Activated T-helper 1 cell treated with anti-CD3 and anti-CD28 coated beads, Interleukin-12 subunit alpha, Interleukin-12 subunit beta, Interleukin-2, Interleukin-4 antibody, amounts not matched to agents 30 ng/mL and 10 ng/mL and 1 ng/mL, durations not matched to agents 14 hours and 24 hours and 36 hours (primary cell): ENCODE measurements around the gene STIM1. TPM values are rescaled to one million over a fixed set of nuclear protein-coding genes. Genes with fewer than 3 reads are reported as not detected.

ENCODE experiments used
- DNase-seq: peaks from one replicate; pipeline ENCODE4 v3.0.0; 2021; ENCODE audit warnings: low spot score
- H3K27ac Mint-ChIP-seq: one replicate; pipeline ENCODE4 v1.8.0; 2021; ENCODE audit warnings: mild to moderate bottlenecking, mixed read lengths
- H3K27me3 Mint-ChIP-seq: one replicate; pipeline ENCODE4 v1.8.0; 2022; ENCODE audit warnings: mild to moderate bottlenecking, moderate library complexity, mixed read lengths; ENCODE audit not compliant: insufficient read depth
- H3K36me3 Mint-ChIP-seq: one replicate; pipeline ENCODE4 v1.8.0; 2021; ENCODE audit warnings: low read depth, mixed read lengths
- H3K4me1 Mint-ChIP-seq: one replicate; pipeline ENCODE4 v1.8.0; 2021; ENCODE audit warnings: low read depth, mixed read lengths
- H3K4me3 Mint-ChIP-seq: one replicate; pipeline ENCODE4 v1.8.0; 2021; ENCODE audit warnings: mild to moderate bottlenecking, moderate library complexity, mixed read lengths
- H3K9me3 Mint-ChIP-seq: one replicate; pipeline ENCODE4 v1.8.0; 2021; ENCODE audit warnings: mixed read lengths
- intact Hi-C: fragments of 100-400 bp; cut with micrococcal nuclease; formaldehyde crosslinking; loops from one replicate; pipeline ENCODE4 v1.15.1; 2024
- total RNA-seq: library from RNA; stranded (reverse); gene quantifications from 2 replicates; pipeline ENCODE4 v1.2.3, GENCODE V29; 2022

Gene STIM1
- total RNA-seq, 1 donor from 2014 or later = 68.0 TPM

- Mint-ChIP-seq H3K27me3 (no peaks in the 10 kb centered on the region), H3K4me1 (peaks cover 14% of the 10 kb centered on the region), H3K9me3 (no peaks in the 10 kb centered on the region), H3K27ac (no peak overlapping the region), H3K4me3 (no peak overlapping the region), H3K36me3 (peaks cover 11% of the 10 kb centered on the region)
- intact Hi-C loops = loop anchor here (5.0 kb wide), 1 partner anchor 87 kb away; no protein-coding TSS in a partner anchor
- DNase-seq = no peak
Observed at GRCh38 chr11:4074266-4074665, 218.8 kb downstream of the STIM1 start.

- Mint-ChIP-seq H3K9me3 (no peaks in the 10 kb centered on the region), H3K27ac (no peak overlapping the region), H3K36me3 (peaks cover 16% of the 10 kb centered on the region), H3K4me1 (peaks cover 9% of the 10 kb centered on the region), H3K27me3 (no peaks in the 10 kb centered on the region), H3K4me3 (no peak overlapping the region)
- DNase-seq = no peak
- intact Hi-C loops = no loop called here
Observed at GRCh38 chr11:4076774-4077173, 221.3 kb downstream of the STIM1 start.

- no peaks in the 10 kb centered on the region for H3K27me3 Mint-ChIP-seq
- peaks cover 18% of the 10 kb centered on the region for H3K4me1 Mint-ChIP-seq
- no peak for DNase-seq
- H3K4me3 Mint-ChIP-seq = no peak overlapping the region
- H3K9me3 Mint-ChIP-seq = no peaks in the 10 kb centered on the region
- intact Hi-C loops = no loop called here
- peaks cover 44% of the 10 kb centered on the region for H3K36me3 Mint-ChIP-seq
- no peak overlapping the region for H3K27ac Mint-ChIP-seq
Observed at GRCh38 chr11:4083198-4083597, 227.7 kb downstream of the STIM1 start.

- no peak overlapping the region for H3K27ac Mint-ChIP-seq
Observed at GRCh38 chr11:4084406-4085125, 229.1 kb downstream of the STIM1 start.

GRCh38 chr11:4085575-4085974, 230.1 kb downstream of the STIM1 start:
- Mint-ChIP-seq H3K4me3 (no peak overlapping the region), H3K4me1 (peaks cover 40% of the 10 kb centered on the region), H3K9me3 (no peaks in the 10 kb centered on the region), H3K27me3 (no peaks in the 10 kb centered on the region), H3K27ac (no peak overlapping the region), H3K36me3 (peaks cover 51% of the 10 kb centered on the region)
- DNase-seq = no peak
- intact Hi-C loops = no loop called here

More at GRCh38 chr11:4084406-4085125, 229.1 kb downstream of the STIM1 start:
- no peak for DNase-seq
- H3K27me3 Mint-ChIP-seq = no peaks in the 10 kb centered on the region
- H3K36me3 Mint-ChIP-seq = peaks cover 44% of the 10 kb centered on the region
- H3K4me1 Mint-ChIP-seq = peaks cover 29% of the 10 kb centered on the region
- intact Hi-C loops = no loop called here
- no peak overlapping the region for H3K4me3 Mint-ChIP-seq
- H3K9me3 Mint-ChIP-seq = no peaks in the 10 kb centered on the region

GRCh38 chr11:4086575-4087353, 231.3 kb downstream of the STIM1 start:
- Mint-ChIP-seq H3K9me3 (no peaks in the 10 kb centered on the region), H3K4me3 (no peak overlapping the region), H3K27ac (peak overlapping the region; percentile 45), H3K36me3 (peaks cover 49% of the 10 kb centered on the region), H3K27me3 (no peaks in the 10 kb centered on the region), H3K4me1 (peaks cover 51% of the 10 kb centered on the region)
- DNase-seq = no peak
- intact Hi-C loops = no loop called here

GRCh38 chr11:4087551-4087950, 232.1 kb downstream of the STIM1 start:
- Mint-ChIP-seq H3K4me3 (no peak overlapping the region), H3K4me1 (peaks cover 59% of the 10 kb centered on the region), H3K27me3 (no peaks in the 10 kb centered on the region), H3K36me3 (peaks cover 53% of the 10 kb centered on the region), H3K9me3 (no peaks in the 10 kb centered on the region), H3K27ac (peak overlapping the region; percentile 45)
- DNase-seq = no peak
- intact Hi-C loops = no loop called here

- intact Hi-C loops = loop anchor here (5.0 kb wide), 1 partner anchor 1033 kb away; the partner anchor contains the start of gene CARS1
- Mint-ChIP-seq H3K27me3 (no peaks in the 10 kb centered on the region), H3K9me3 (no peaks in the 10 kb centered on the region), H3K4me3 (peak overlapping the region; percentile 84), H3K27ac (peak overlapping the region; percentile 89), H3K4me1 (peaks cover 74% of the 10 kb centered on the region), H3K36me3 (peaks cover 35% of the 10 kb centered on the region)
- DNase-seq = peak; percentile 56
Observed at GRCh38 chr11:4090258-4090657, 234.8 kb downstream of the STIM1 start.

- intact Hi-C loops = loop anchor here (5.0 kb wide), 1 partner anchor 1035 kb away; the partner anchor contains the start of gene CARS1
- Mint-ChIP-seq H3K36me3 (peaks cover 32% of the 10 kb centered on the region), H3K9me3 (no peaks in the 10 kb centered on the region), H3K27me3 (no peaks in the 10 kb centered on the region), H3K4me1 (peaks cover 81% of the 10 kb centered on the region), H3K4me3 (peak overlapping the region; percentile 84), H3K27ac (peak overlapping the region; percentile 96)
- peak; percentile 18 for DNase-seq
Observed at GRCh38 chr11:4092026-4092425, 236.6 kb downstream of the STIM1 start.

GRCh38 chr11:4093519-4094347, 238.3 kb downstream of the STIM1 start:
- intact Hi-C loops = loop anchor here (1.0 to 5.0 kb wide), 5 partner anchors 238 to 1036 kb away; partner anchors contain the start of genes CARS1, NUP98 and STIM1
- no peaks in the 10 kb centered on the region for H3K9me3 Mint-ChIP-seq
- no peaks in the 10 kb centered on the region for H3K27me3 Mint-ChIP-seq
- peak overlapping the region; percentile 96 for H3K4me3 Mint-ChIP-seq
- no peak for DNase-seq
- peaks cover 73% of the 10 kb centered on the region for H3K4me1 Mint-ChIP-seq
- H3K27ac Mint-ChIP-seq = peak overlapping the region; percentile 97
- H3K36me3 Mint-ChIP-seq = peaks cover 28% of the 10 kb centered on the region

- Mint-ChIP-seq H3K27ac (peak within 1 kb of the TSS; percentile 97), H3K4me1 (peaks cover 76% of the 10 kb centered on the region), H3K27me3 (no peaks in the 10 kb centered on the region), H3K4me3 (peak within 1 kb of the TSS; percentile 96), H3K9me3 (no peaks in the 10 kb centered on the region), H3K36me3 (peaks cover 33% of the 10 kb centered on the region)
- intact Hi-C loops = loop anchor here (1.0 to 5.0 kb wide), 5 partner anchors 239 to 1037 kb away; partner anchors contain the start of genes CARS1, NUP98 and STIM1
- DNase-seq = peak; percentile 93
Observed at GRCh38 chr11:4094348-4095291, 239.2 kb downstream of the STIM1 start, which contains the start of gene RRM1. RRM1 (plus strand) TSS chr11:4094799; CDS start chr11:4095013, 214 bp downstream.
